Colonic mucosa (tissue), 4 donors: ENCODE data around the gene PDE2A. TPM values are rescaled to one million over a fixed set of nuclear protein-coding genes. Genes with fewer than 3 reads are reported as not detected.
"Not testable (repeated sequence)": the region's sequence is repeated elsewhere in the genome, so short reads cannot be mapped to it uniquely, and the experiment has no call there.

Experiments used
- DNase-seq: peaks from one replicate; pipeline ENCODE4 v3.0.0-alpha.2; 2020
- H3K27ac ChIP-seq: fragments of 200-600 bp; one replicate; pipeline ENCODE4 v1.8.0; 2021
- H3K27me3 ChIP-seq: fragments of 200-600 bp; one replicate; pipeline ENCODE4 v1.8.0; 2021
- H3K36me3 ChIP-seq: fragments of 200-600 bp; one replicate; pipeline ENCODE4 v1.8.0; 2021
- H3K4me1 ChIP-seq: fragments of 200-600 bp; one replicate; pipeline ENCODE4 v1.8.0; 2021; ENCODE audit warnings: mild to moderate bottlenecking
- H3K4me3 ChIP-seq: fragments of 200-600 bp; one replicate; pipeline ENCODE4 v1.8.0; 2021
- H3K9ac ChIP-seq, 2 donors: one replicate each; pipeline ENCODE4 v1.7.0; 2013; ENCODE audit warnings: control low read depth in 2 of 2, low read depth in 2 of 2, low read length in 2 of 2
- H3K9me3 ChIP-seq: fragments of 200-600 bp; one replicate; pipeline ENCODE4 v1.8.0; 2021
- intact Hi-C: fragments of 100-400 bp; cut with DNase I; formaldehyde crosslinking; loops from one replicate; pipeline ENCODE4 v1.14.1; 2022
- total RNA-seq, 2 donors: library from RNA; stranded (reverse); fragmentation: NEBNext Ultra II Directional in 1 of 2; extraction: Animal tissue kit (Norgen Biotek cat#: 25700) in 1 of 2; gene quantifications; one replicate each; pipeline ENCODE4 v1.2.1, GENCODE V29; 2021
- TF ChIP-seq, protein P1 (sequence below): fragments of 200-600 bp; IDR thresholded peaks from one replicate; pipeline ENCODE4 v1.8.0; 2022; ENCODE audit warnings: antibody characterized with exemption, mild to moderate bottlenecking
- donor health status: healthy.
- donor health status: DM: no; HTN: no; CAD: no.
- donor health status: DM: no; HTN: no; CAD: no.

The PDE2A gene
- total RNA-seq, 2 donors from 2014 or later: 5.6 to 8.9 TPM

GRCh38 chr11:72556433-72556832 lies 117.8 kb downstream of the PDE2A start:
- H3K9ac ChIP-seq: no peak overlapping the region
- no peak overlapping the region for H3K4me3 ChIP-seq
- TF ChIP-seq, protein P1, sequence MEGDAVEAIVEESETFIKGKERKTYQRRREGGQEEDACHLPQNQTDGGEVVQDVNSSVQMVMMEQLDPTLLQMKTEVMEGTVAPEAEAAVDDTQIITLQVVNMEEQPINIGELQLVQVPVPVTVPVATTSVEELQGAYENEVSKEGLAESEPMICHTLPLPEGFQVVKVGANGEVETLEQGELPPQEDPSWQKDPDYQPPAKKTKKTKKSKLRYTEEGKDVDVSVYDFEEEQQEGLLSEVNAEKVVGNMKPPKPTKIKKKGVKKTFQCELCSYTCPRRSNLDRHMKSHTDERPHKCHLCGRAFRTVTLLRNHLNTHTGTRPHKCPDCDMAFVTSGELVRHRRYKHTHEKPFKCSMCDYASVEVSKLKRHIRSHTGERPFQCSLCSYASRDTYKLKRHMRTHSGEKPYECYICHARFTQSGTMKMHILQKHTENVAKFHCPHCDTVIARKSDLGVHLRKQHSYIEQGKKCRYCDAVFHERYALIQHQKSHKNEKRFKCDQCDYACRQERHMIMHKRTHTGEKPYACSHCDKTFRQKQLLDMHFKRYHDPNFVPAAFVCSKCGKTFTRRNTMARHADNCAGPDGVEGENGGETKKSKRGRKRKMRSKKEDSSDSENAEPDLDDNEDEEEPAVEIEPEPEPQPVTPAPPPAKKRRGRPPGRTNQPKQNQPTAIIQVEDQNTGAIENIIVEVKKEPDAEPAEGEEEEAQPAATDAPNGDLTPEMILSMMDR: no peak
- H3K4me1 ChIP-seq: no peaks in the 10 kb centered on the region
- intact Hi-C loops: no loop called here
- H3K9me3 ChIP-seq: no peaks in the 10 kb centered on the region
- no peaks in the 10 kb centered on the region for H3K36me3 ChIP-seq
- H3K27ac ChIP-seq: no peak overlapping the region
- no peaks in the 10 kb centered on the region for H3K27me3 ChIP-seq
- DNase-seq: no peak

DNA sequence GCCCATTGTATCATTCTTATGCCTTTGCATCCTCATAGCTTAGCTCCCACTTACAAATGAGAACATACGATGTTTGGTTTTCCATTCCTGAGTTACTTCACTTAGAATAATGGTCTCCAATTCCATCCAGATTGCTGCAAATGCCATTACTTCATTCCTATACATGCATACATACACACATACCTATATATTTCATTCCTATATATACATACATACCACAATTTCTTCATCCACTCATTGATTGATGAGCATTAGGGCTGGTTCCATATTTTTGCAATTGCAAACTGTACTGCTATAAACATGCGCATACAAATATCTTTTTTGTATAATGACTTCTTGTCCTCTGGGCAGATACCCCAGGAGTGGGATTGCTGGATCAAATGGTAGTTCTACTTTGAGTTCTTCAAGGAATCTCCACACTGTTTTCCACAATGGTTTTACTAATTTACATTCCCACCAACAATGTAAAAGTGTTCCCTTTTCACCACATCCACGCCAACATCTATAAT lies 119.2 kb downstream of the PDE2A start:
- H3K27ac ChIP-seq, intact Hi-C loops, H3K4me3 ChIP-seq, H3K9me3 ChIP-seq, H3K36me3 ChIP-seq, H3K9ac ChIP-seq, H3K4me1 ChIP-seq, DNase-seq, H3K27me3 ChIP-seq: not testable (repeated sequence)

GRCh38 chr11:72553706-72554105 lies 120.5 kb downstream of the PDE2A start:
- TF ChIP-seq, protein P1: no peak
- H3K36me3 ChIP-seq: no peaks in the 10 kb centered on the region
- H3K9me3 ChIP-seq: no peaks in the 10 kb centered on the region
- H3K27ac ChIP-seq: no peak overlapping the region
- H3K27me3 ChIP-seq: no peaks in the 10 kb centered on the region
- H3K4me3 ChIP-seq: no peak overlapping the region
- intact Hi-C loops: no loop called here
- H3K9ac ChIP-seq: no peak overlapping the region
- H3K4me1 ChIP-seq: no peaks in the 10 kb centered on the region
- DNase-seq: no peak

DNA sequence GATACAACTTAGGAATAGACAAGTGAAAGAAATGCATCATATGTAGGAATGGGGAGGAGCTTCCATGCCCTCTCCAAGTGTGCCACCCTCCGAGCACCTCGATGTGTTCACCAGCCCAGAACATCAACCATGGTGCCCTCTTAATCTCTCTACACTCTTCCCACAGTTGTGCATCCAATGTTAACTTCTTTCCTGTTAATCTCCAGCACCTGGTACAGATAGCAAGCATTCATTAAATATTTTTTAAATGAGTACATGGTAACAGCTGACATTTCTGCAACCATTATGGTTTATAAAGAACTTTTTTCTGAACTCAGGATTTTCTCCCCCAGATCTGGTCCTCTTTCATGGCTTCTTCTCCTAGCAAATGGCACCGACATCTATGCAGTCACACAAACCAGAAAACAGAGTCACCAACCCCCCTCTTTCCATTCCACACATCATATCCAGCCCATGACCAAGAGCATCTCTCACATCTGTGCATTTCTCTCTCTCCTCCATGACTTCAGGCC lies 121.8 kb downstream of the PDE2A start:
- no peak overlapping the region for H3K9ac ChIP-seq
- intact Hi-C loops: no loop called here
- TF ChIP-seq, protein P1: no peak
- H3K4me3 ChIP-seq: no peak overlapping the region
- no peak overlapping the region for H3K27ac ChIP-seq
- H3K4me1 ChIP-seq: no peaks in the 10 kb centered on the region
- H3K9me3 ChIP-seq: no peaks in the 10 kb centered on the region
- no peak for DNase-seq
- no peaks in the 10 kb centered on the region for H3K27me3 ChIP-seq
- no peaks in the 10 kb centered on the region for H3K36me3 ChIP-seq

GRCh38 chr11:72551571-72551970 lies 122.7 kb downstream of the PDE2A start:
- Histone ChIP-seq H3K27ac (no peak overlapping the region), H3K9me3 (no peaks in the 10 kb centered on the region), H3K9ac (no peak overlapping the region), H3K4me1 (no peaks in the 10 kb centered on the region), H3K4me3 (no peak overlapping the region), H3K27me3 (no peaks in the 10 kb centered on the region), H3K36me3 (no peaks in the 10 kb centered on the region)
- DNase-seq: no peak
- TF ChIP-seq, protein P1: no peak
- intact Hi-C loops: no loop called here

- no peaks in the 10 kb centered on the region for H3K36me3 ChIP-seq
- TF ChIP-seq, protein P1: no peak
- DNase-seq: no peak
- no peaks in the 10 kb centered on the region for H3K9me3 ChIP-seq
- H3K27ac ChIP-seq: no peak overlapping the region
- H3K27me3 ChIP-seq: no peaks in the 10 kb centered on the region
- no peak overlapping the region for H3K9ac ChIP-seq
- intact Hi-C loops: no loop called here
- no peak overlapping the region for H3K4me3 ChIP-seq
- no peaks in the 10 kb centered on the region for H3K4me1 ChIP-seq
Measured at GRCh38 chr11:72548463-72548862, 125.8 kb downstream of the PDE2A start.
